DND-41 (cell line): ENCODE data around the gene KLHL6.

Experiments used
- CTCF ChIP-seq: IDR thresholded peaks from 2 replicates; pipeline ENCODE4 v1.5.1; 2012; ENCODE audit warnings: borderline replicate concordance, low read length, moderate library complexity, mild to moderate bottlenecking; ENCODE audit not compliant: poor library complexity, severe bottlenecking; ENCODE audit errors: extremely low read depth
- EZH2 ChIP-seq: IDR thresholded peaks from 3 replicates; pipeline ENCODE4 v1.6.1; 2012; ENCODE audit warnings: borderline replicate concordance, low read depth, mild to moderate bottlenecking, moderate library complexity, low read length, inconsistent platforms; ENCODE audit not compliant: severe bottlenecking

DNA sequence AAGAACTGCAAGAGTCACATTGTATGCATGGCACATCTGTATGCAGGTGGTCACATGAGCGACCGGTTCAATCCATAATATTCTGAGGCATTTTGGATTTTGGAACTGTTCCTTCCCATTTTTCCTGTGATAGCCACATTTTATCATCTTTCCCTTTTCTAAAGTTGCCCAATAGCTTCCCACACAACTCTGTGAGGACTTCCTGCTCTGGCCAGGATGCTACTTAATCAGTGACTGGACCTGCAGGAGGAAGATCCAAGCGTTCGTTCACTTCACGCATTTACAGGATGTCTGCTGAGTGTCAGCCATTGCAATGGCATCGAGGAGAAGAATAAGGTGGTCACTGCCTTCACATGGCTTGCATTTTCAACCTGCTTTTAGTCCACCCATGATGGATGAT is 9.8 kb downstream of the KLHL6 start:
- TF ChIP-seq EZH2: no peak
- TF ChIP-seq CTCF: no peak
